CD4-positive, alpha-beta T cell treated with Interferon alpha-2 for 1 hour (primary cell): ENCODE measurements around the gene TBXT.
"Not testable (repeated sequence)": the region's sequence is repeated elsewhere in the genome, so short reads cannot be mapped to it uniquely, and the experiment has no call there.

ENCODE experiments used
- DNase-seq, 2 donors: peaks; one replicate each; pipeline ENCODE4 v3.0.0-alpha.2; 2020 to 2022

The TBXT gene

DNA sequence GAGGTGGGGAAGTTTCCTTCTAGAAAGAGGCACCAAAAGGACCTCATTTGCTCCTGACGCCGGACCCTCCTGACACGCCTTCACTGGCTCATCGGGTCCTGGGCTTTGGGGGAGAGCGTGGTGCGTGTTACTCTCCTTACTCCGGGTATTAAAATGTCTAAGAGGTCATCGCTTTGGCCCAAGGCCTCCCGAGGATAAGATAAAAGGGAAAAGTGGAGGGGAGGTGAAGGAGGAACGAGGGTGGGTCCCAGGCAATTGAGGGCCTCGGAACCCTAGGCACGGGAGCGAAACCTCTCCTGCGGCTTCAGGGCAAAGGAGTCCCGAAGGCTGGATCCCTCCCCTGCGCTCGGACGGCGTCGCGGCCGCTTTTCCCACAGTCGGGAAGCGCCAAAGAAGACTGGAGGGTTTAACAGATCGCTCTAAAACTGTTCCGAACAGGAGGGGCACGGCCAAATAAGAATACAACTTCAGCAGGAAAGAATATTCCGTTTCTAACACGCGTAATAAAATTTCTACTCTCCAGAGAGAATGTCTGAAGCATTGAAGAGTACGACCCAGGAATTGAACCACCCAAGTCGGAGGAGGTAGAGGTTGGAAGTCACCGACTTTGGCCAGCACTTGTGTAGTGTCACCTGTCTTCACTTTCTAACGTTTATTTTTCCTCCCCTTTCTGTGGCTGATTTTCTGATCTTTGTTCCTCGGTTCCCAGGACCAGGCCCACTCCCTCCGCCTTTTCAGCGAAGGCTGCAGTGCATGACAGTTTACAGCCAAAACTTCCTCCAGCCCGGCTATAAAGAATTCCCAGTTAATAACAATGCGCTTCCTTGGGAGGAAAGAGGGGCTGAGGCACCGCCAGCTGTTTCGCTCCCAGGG lies 2.1 kb upstream of the TBXT start:
- no peak for DNase-seq

DNA sequence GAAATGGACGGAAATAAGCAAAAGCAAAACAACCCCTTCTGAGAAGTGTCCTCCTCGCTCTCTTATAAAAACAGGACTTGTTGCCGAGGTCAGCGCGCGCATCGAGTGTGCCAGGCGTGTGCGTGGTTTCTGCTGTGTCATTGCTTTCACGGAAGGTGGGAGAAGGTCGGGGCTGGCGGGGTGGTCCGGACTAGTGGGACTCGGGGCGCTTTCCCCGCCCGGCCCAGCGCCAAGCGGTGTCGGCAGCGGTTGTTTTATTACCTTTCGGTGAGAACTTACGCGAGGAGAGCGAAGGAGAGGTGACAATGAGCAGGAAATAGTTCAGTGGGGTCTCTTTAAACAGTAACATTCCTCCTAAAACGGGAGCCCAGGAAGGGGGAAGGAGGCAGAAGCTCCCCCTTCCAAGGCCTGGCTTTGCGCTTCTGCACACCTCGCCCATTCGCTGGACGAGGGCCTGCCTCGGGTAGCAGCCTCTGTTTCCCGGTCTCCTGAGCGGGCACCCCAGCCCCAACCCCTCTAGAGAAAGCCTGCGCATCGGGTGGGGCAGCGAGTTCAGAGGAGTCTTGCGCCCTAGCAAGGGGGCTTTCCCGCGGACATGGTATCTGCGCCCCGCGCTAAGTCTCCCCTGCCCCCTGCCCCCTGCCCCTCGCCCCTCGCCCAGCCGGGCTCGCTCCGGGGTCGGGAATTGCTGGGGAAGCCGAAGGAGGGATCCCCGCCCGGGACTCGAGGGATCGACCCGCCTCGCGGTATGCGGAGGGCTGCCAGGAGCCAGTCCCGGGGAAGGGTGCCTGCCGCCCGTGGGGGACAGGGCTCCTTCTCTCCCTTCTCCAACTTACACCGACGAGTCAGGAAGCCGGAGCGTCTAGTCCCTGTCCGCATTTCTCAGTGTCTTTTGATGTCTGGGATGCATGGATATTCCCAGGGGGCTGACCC lies 1.2 kb upstream of the TBXT start:
- no peak for DNase-seq

DNA sequence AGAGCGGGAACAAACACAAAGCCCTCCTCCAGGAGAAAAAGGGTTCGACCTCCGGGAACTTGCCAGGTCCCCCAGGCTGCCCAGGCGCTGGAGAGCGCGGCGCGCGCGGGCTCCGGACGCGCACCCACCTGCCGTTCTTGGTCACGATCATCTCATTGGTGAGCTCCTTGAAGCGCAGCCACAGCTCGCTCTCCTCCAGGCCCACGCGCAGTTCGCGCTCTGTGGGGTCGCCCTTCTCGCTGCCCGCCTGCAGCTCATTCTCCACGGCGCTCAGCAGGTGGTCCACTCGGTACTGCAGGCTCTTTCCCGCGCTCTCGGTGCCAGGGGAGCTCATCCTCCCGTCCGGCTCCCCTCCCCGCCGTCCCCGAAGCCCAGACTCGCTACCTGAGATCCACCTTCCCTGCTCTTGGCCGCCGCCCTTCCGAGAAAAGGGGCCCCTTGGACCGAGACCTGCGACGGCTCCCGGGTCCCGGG lies 356 bp downstream of the TBXT start:
- DNase-seq, result no peak

DNA sequence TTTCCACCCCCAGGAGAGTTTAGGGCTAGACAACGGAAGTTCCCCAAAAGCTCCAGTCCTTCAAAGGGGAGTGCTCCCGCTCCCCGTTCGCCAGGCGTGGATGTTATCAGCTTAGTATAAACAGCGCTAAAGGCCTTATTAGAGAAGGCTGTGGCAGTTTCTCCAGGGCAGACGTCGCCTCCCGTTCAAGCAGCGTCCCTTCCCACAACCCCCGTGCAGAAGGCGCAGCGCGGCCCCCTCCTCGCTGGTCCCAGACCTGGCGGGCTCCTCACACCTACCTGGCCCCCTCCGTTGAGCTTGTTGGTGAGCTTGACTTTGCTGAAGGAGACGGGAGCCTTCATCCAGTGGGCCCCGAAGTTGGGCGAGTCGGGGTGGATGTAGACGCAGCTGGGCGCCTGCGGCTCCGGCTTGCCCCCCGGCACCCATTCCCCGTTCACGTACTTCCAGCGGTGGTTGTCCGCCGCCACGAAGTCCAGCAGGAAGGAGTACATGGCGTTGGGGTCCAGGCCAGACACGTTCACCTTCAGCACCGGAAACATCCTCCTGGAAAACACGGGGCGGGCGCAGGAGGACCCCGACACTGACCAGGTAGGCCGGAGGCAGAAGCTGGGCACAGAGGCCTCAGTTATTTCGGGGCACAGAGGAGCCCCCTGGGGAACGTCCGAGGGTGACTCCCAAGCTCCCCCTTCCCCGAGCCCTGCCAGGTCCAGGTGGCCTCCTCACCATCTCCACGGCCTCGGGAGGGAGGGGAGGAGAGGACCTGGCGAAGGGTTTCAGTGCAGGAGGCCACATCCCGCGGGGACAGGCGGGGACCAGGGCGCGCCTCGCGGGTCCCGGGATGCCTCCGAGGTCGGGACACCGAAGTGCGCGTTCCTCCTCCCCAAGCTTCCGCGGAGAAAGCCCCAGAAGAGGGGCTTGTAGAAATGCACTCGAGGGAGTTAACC lies 1.1 kb downstream of the TBXT start:
- no peak for DNase-seq

DNA sequence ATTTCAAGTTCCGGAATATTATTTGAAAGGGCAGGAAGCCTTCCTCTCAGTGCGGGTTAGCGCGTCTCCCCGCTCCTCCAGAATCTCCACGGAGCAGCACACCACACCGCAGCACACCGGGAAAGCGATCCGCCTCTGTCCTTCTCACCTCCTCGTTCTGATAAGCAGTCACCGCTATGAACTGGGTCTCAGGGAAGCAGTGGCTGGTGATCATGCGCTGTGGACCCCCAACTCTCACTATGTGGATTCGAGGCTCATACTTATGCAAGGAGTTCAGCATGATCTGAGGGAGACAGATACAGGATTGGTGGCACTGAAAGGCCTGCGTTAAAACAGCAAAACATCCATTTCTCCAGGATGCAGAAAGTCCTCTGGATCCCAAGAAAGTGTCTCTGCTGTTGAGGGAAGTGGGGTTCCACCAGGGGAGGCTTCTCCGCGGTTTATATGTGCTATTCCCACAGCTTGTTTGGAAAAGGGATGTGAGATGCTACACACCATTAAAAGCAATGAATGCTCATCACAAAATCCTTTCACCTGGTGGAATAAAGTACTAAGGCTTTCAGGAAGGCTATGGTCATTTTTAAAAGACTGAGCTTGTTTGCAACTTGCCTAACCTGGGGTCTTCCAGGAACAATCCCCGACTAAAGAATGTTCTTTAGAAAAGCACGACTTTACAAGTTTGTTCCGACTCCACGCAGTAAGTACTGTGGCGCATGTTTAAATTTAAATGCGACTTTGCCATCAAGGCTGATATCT lies 1.9 kb downstream of the TBXT start:
- DNase-seq, result no peak

DNA sequence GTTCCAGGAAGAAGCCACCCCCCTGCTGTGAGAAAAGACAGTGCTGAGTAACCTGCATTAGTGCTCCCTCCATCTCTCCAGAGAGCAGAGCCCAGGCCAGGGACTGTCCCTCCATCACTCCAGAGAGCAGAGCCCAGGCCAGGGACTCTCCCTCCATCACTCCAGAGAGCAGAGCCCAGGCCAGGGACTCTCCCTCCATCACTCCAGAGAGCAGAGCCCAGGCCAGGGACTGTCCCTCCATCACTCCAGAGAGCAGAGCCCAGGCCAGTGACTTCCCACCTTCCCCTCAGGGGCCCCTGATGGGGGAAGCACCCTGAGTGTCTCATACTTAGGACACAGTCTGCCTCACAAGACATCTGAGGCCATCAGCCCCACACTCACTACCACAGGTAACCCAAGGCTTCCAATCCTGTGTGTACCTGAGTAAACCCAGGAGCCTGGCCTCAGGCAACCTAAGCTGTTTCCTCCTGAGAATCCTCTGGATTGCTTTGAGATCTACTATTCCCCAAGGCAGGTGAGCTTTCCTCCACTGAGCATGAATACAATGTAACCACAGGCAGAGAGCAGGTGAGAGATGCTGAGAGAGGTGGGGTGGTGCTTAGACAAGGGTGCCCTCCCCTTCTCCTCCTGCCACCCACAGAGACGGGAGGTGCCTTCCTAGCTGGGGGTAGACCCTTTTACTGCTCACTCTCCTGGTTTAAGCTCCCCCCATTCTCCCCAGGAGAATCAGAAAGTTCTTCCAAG lies 4.9 kb downstream of the TBXT start:
- no peak for DNase-seq

DNA sequence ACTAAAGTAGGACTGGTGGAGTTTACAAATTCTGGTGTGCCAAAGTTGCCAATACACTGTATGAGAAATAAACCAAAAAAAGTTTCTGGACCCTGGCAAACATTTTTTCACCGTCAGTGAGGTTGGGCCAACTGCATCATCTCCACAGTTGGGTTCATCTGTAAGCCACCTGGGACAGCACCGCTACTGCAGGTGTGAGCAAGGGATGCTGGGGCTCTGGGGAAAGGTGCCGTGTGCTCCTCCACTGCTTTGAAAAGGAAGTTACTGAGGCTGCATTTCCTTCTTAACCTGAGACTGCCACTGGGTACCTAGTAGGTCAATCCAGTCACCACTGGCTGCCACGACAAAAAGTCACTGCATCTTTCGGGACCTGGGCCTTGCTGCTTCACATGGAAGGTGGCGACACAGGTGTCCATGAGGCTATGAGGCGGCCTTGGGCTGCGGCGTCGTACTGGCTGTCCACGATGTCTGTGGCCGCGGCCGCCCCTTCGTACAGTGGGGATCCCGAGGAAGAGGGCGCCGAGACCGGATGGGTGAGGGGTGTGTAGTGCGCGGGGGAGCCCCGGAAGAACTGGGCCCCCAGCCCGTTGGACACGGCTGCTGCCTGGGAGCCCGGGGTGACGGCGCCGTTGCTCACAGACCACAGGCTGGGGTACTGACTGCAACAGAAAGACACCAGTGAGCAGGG lies 9.6 kb downstream of the TBXT start:
- DNase-seq, result no peak

DNA sequence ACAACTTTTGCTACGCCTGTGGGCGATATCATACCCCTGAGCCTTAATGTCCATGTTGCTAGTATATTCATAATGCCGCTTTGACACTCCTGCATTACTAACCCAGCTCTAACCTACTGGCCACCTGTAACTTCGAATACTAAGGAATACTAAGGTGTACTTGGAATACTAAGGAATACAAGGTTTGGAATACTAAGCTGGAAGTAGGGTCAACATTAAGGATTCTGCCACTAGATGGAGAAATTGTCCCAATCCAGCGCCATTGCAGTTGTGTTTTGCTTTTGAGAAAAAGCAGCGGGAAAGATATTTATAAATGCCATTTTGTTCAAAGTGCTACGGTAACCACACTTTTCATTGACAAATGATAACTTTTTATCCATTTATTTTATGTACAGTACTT lies 10.7 kb downstream of the TBXT start:
- no peak for DNase-seq

DNA sequence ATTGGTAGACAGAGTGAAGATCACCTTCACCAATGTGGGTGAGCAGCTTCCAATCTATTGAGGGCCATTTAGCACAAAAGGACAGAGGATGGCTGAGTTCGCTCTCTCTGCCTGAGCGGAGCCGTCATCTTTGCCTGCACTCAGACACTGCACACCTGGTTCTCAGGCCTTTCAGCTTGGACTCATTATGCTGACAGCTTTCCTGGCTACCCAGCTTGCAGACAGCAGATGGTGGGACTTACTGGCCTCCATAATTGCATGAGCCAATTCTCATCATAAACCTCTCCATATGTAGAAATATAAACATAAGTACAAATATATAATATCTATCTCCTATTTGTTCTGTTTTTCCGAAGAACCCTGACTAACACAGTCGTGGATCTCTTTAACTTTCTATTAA lies 13.7 kb downstream of the TBXT start:
- no peak for DNase-seq

DNA sequence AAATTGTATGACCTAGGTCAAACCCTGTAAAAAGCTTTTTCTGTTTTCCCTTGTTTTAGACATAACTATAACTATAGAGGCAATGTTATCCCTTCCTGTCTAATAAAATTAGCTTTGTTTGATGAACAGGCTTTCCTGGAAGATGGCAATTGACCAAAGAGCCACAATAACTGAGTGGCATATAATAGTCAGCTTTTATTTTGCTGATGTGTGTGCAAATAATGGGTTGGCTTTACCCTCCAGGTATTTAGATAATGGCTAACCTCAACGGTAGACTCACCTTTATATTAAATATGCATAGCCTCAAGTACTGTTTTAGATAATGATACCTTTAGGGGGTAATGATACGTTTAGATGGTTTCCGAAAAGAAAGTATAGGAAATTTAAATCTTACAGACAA lies 15.0 kb downstream of the TBXT start:
- DNase-seq, result no peak

DNA sequence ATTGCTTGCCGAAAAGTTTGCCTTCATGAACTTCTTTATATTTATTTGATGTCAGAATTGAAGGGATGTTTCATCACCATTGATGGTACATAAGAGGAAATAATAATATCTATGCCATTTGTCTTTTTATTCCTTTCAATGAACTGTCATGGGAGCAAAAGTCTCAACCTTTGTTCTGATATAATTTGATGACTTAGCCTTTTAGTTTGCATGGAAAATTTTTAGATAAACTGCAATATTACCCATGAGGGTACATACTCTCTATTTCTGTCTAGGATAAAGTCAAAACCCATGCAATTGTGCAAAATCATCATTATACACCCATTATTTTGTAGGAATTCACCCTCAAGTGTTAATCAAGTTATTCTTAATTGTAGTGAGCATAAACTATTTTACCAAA lies 15.9 kb downstream of the TBXT start:
- DNase-seq, result no peak

DNA sequence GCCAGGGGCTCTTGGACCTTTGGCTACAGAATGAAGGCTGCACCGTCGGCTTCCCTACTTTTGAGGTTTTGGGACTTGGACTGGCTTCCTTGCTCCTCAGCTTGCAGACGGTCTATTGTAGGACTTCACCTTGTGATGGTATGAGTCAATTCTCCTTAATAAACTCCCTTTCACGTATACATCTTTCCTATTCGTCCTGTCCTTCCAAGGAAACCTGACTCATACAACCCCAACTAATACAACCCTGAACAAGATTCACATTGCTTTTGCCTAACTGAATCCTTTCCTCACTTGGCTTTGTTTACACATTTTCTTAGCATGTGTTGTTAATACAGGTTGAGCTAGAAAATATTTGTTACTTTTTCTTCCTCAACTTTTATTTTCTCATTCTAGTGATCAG lies 21.9 kb downstream of the TBXT start:
- no peak for DNase-seq

DNA sequence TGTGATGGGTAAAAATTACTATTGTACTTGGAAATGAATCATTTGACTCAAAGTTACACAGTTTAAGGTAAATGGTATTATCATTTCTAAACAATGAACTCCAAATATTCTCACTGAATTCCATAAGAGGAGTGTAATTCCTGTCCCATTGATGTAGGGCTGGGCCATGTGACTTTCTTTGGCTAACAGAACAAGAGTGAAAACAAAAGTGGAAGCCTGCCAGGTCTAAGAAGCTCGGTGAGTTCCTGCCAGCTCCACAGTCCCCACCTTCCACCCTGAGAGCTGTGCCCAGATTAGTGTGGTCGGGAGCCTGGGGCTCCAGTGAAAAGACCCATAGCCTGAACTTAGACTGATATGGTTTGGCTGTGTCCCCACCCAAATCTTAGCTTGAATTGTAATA lies 24.6 kb downstream of the TBXT start:
- DNase-seq, result no peak

DNA sequence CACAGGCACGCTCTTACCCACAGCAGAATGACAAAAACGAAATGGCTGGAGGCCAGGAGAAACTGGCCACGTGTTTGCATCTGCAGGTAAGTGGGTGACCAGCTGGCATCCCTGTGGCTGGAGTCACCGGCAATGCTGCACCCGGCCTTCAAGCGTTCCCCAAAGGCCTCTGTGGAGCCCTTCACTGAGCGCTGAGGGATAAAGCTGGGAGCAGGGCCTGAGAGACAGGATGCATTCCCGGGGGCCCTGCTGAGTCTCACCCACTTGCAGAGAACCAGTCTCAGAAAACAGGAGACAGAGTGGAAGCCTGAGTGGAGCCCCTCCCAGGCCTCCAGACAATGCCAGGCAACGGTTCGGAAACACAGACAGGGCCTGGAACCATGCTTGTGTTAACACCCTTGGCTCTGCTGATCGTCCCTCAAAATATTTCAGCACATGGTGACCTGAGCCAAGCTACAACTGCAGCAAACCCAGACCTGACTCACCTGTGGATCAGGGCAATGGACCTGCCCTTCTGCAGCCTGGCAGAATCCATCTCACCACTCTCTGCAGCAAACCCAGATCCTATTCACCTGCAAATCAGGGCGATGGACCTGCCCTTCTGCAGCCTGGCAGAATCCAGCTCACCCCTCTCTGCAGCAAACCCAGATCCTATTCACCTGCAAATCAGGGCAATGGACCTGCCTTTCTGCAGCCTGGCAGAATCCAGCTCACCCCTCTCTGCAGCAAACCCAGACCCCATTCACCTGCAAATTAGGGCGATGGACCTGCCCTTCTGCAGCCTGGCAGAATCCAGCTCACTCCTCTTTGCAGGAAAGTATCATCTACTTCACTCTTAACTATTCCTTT lies 39.8 kb downstream of the TBXT start:
- DNase-seq, result no peak

DNA sequence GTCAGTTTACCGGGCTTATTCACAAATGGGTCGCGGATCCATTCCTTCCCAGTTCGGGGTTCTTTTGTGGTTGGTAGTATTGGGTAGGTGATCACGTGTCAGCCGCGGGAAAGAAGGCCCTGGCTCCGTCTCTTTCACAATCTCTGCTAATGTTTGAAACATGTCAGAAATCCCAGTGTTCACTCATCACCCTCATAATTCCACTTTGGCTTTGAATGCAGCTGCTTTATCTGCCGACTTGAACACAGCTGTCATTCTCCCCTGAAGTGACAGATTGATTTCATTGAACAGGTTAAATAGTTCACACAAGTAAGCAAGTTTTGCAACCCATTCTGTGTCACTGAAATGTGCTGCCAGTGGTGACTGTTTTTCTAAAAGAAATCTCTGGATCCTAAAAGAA lies 44.5 kb downstream of the TBXT start:
- DNase-seq, result not testable (repeated sequence)

DNA sequence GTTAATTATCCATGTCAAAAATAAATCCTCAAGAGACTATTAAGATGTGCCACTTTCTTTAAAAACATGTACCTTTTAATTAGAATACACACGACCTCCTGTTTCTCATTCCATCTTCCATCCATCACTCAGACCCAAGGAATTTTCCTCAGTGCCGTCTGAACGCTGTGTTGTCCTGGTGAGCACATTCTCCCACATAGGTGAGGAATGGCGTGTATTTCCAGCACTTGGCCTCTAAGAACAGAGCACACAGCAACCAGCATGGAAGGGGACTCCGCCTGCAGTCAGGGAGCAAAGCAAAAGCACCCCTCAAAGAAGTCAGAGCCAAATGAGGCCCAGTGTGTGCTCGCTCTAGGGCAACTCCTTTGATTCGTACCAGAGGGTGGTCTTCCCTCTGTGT lies 45.9 kb downstream of the TBXT start:
- DNase-seq, result no peak

DNA sequence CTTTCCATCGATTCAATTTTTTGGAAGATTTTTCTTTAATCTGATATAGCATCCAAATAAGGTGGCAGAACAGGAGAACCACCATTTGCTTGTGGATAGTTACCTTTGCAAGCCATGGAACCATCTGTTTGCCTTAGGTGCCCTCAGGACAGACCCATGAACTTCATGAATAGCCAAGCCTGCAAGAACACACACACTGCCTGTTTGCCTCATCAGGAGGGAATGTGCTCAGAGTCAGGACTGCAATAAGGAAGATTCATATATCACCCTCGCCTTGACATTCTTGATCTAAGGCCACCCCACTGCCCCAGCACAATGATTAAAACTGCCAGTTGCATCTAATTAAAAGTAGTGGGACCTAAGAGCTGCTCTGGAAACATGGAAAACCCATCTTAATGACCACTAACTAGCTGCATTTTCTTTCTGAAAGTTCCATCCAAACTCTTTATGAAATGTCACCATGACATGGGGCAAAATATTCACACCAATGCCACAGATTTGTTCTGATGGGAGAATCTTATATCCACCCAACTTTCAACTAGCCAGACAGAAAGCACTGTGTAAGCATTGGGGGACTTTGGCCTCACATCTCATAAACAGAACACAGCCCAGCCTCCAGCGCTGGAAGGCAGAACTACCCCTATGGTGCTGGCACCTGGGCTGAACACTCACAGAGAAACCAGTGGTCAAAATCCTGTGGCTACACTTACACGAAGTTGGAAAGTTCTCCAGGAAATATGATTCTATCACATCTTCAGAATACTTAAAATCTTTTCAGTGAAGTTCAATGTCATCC lies 48.3 kb downstream of the TBXT start:
- DNase-seq, result no peak

DNA sequence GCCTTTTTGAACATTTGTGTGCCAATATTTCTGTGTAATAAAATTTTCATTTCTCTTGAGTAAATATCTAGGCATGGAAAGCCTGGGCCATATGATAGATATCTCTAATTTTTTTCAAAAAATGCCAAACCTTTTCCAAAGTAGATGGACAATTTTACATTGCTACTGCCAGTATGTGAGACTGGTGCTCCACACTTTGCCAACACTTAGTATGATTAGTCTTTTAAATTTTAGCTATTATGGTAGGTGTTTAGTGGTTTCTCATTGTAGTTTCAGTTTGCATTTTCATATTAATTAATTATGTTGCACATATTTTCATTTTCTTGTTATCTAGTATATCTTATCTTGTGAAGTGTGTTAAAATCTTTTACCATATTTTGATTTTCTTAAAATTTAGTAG lies 52.0 kb downstream of the TBXT start:
- no peak for DNase-seq

DNA sequence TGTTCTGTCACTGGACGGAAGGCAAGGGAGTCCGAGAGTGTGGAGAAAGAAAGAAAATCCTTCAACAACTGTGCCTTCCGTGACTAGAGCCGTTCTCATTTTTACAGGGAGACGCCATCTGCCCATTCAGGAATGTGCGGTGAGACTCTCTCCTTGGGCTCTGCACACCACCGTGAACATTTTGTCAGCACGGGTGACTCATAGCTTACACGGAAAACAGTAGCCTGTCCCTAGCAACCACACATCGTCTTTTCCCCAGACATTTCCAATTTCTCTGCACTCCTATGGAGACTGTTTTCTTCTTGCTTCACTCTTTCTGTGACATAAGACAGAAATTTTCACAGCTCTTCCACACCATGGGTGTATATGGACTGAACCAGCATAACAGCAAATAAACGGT lies 55.1 kb downstream of the TBXT start:
- DNase-seq, result no peak
